Right kidney (tissue), 1 donor: ENCODE results near the gene ITGAX.

Experiments
- DNase-seq: peaks from one replicate; pipeline ENCODE4 v3.0.0-alpha.2; 2016

Gene ITGAX

DNA sequence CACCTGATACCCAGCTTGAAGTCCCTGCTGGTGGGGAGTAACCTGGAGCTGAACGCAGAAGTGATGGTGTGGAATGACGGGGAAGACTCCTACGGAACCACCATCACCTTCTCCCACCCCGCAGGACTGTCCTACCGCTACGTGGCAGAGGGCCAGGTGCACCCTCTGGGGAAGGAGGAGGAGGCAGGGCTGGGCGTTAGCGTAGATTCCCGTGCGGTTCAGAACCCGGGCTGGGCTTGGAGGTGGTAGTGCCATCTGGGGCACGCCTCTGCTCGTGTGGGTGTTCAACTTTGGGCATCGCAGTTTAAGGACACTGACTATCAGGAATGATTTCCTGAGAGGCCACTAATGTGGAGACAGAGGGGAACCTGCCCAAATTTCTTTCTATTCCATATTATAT lies 18.3 kb downstream of the ITGAX start:
- no peak for DNase-seq

DNA sequence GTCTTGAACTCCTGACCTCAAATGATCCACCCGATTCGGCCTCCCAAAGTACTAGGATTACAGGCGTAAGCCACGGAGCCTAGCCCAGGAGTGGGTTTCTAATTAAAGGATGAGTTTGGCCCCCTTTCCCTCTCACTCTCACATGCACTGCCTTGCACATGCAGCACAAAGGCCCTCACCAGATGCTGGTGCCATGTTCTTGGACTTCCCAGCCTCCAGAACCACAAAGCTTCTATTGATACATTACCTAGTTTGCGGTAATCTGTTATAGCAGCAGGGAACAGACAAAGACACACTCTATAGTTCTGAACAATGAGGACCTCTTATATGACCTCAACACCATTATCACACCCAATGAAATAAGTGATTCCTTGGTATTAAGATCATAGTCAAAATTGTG lies 20.3 kb downstream of the ITGAX start:
- DNase-seq = no peak

DNA sequence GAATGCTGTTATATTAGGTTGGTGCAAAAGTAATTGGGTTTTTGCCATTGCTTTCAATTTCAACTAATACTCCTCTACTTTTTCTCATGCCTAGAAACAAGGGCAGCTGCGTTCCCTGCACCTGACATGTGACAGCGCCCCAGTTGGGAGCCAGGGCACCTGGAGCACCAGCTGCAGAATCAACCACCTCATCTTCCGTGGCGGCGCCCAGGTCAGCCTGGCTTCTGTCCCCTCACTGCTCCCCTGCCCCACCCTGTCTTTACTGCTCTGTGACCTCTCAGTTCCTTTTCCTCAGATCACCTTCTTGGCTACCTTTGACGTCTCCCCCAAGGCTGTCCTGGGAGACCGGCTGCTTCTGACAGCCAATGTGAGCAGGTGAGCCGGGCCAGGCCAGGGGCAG lies 21.7 kb downstream of the ITGAX start:
- DNase-seq = no peak

DNA sequence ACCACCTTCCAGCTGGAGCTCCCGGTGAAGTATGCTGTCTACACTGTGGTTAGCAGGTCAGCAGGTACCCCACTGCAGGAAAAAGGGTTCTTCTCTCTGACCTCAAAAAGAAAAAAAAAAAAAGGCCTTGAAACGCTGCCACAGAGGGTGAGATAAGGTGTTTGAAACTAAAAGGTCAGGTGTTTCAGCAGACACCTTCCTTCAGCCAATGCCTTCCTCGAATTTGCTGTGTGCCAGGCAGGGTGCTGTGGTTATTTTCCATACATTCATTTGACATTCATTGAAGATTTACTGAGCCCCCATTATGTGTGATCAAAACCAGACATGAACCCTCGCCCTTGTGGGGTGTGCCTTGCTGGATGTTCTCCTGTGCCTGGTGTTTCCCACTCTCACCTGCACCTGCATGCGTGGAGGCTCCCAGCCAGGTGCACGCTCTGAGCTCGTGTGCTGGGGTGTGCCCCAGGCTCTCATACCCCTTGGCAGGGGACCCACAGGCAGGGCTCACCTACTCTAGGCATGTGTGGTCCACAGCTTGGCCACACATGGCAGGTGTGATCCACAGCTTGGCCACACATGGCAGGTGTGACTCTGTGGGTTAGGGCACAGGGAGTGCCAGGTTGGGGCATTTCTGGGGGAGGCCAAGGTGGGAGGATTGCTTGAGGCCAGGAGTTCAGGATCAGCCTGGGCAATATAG lies 22.4 kb downstream of the ITGAX start:
- no peak for DNase-seq

DNA sequence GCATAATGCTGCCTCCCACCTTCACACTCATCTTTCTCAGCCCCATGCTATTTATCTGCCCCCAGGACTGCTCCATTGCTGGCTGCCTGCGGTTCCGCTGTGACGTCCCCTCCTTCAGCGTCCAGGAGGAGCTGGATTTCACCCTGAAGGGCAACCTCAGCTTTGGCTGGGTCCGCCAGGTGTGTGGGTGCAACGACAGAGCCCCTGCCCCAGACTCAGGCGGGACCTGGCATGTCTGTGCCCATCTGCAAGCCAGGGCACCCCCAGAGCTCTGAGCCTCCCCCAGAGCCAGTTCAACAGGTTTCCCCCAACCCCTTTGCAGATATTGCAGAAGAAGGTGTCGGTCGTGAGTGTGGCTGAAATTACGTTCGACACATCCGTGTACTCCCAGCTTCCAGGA lies 25.2 kb downstream of the ITGAX start:
- DNase-seq = no peak

DNA sequence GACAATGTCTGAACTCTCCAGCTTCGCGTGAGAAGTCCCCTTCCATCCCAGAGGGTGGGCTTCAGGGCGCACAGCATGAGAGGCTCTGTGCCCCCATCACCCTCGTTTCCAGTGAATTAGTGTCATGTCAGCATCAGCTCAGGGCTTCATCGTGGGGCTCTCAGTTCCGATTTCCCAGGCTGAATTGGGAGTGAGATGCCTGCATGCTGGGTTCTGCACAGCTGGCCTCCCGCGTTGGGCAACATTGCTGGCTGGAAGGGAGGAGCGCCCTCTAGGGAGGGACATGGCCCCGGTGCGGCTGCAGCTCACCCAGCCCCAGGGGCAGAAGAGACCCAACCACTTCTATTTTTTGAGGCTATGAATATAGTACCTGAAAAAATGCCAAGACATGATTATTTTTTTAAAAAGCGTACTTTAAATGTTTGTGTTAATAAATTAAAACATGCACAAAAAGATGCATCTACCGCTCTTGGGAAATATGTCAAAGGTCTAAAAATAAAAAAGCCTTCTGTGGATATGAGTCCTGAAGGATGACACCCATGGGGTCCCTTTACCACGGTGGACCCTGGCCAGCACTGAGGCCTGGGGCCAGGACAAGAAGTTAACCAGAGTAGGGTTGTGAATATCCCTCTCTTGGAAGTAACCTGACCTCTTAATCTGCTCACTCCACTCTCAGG lies 27.6 kb downstream of the ITGAX start:
- DNase-seq = no peak

DNA sequence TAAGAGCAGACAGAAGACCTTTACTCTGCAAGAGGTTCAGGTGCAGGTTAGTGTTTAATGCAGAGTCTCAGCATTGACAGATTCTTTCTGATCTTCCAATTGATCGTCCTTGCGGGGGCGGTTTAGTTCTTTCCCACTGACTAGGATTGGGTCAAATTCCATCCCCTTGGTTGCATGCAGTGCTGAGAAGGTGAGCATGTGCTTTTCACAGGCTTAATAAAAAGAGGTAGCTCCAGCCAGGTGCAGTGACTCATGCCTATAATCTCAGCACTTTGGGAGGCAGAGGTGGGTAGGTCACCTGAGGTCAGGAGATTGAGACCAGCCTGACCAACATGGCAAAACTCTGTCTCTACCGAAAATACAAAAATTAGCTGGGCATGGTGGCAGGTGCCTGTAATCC lies 30.7 kb downstream of the ITGAX start:
- no peak for DNase-seq

DNA sequence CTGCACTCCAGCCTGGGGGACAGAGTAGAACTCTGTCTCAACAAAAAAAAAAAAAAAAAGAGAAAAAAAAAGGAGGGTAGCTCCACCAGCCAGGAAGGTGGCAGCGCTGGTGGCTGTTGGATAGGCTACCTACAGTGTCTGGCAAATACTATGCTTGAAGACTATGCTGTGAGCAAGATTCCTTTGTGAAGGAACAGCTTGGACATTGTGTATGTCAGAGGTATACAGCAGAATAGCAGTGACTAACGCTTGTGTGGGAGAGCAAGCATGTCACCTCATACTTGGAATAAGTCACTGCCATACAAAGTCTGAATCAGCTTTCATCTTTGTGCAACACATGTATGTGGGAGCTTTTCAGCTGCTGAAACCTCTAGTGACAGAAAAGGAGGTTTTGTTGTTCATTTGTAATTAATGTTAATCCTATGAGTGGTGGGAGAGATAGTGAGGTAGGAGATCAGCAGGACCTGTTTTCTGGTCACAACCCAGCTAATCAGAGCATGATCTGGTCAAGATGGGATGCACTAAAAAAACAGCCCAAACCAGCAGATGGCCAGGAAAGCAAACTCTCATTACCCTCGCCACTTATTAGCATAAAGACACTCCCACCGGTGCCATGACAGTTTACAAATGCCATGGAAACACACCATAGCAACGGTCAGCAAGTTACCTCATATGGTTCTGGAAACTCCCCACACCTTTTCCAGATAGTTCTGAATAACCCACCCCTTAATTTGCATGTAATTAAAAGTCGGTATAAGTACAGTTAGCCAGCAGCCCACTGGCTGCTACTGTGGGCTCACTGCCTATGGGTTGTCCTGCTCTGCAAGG lies 31.4 kb downstream of the ITGAX start:
- DNase-seq = no peak

DNA sequence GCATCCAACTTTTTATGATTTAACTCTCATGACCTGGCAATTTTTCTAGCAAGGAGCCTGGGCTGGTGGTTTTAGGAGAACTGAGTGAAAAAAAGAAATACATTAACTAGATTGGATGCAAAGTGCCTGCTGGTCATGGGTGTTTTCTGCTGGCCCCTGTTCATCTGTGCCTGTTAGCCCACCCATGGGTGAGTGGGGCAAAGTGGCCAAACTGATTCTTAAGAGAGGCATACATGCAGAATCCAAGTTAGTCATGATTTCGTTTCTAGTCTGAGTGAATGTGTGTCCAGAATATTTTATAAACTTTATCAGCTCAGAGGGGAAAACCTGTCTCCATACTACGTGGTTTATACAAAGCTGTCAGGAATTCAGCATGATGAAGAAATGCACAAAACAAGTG lies 33.6 kb downstream of the ITGAX start:
- DNase-seq = no peak

DNA sequence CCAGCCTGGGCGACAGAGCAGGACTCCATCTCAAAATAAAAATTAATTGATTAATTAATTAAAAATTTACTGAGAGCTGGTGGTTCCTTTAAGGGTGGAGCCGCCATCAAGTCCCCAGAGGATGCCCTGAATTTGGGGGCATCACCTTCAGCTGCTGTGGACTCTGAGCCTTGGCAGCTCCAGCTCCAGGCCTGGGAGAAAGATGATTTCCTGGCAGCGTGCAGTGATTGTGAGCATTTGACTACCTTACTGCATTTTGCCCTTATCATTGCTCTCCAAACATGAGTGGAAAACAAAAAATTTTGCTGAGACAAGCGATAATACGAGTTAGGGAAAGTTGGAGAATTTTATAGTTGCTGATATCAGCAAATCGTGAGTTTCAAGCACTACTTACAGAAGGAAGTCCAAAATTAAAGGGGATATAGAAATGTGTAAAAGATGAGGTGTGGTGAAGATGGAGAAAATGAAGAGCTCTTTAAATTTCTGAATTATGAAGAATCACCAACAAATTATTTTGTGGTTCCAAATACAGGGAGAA lies 35.6 kb downstream of the ITGAX start:
- no peak for DNase-seq

DNA sequence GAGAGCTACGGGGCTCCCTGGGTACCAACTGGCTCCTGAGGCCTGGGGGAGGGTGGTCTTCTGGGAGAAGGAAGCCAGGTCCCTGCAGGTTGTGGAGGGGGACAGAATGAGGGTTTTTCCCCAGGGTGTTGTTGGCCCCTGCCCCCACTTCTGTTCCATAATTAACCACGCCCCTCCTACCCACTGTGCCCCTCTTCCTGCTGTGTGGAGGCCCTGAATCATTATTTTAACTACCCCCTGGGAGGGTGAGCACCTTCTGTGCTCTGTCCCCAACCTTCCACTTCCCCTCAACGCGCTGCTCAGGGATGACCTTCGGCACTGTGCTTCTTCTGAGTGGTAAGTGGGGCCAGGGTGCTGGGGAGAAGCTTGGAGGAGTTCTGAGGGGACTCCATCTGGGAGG lies 38.1 kb downstream of the ITGAX start, which contains the start of gene ITGAD:
Gene ITGAD (plus strand): TSS at position 280 of the 400 bp plus-strand sequence. CDS start 26 bp downstream, at position 306.
- no peak for DNase-seq

DNA sequence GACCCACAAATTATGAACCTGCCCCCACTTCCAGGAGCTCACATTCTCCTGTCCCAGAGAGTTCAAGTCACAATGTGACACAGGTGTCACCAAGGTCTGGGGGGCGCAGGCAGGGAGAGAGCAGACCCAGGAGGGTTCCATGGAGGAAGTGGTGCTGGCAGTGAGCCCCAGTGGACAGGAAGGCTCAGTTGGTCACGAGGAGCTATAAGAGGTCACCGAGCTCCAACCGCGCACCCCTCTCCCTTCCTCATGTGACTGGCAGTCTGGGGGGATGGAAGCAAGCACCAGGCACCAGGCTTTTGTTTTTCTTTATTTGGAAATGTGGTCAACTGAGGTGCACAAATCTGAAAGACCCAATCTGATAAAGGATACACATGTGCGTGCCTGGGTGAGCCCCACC lies 40.7 kb downstream of the ITGAX start:
- DNase-seq = no peak

DNA sequence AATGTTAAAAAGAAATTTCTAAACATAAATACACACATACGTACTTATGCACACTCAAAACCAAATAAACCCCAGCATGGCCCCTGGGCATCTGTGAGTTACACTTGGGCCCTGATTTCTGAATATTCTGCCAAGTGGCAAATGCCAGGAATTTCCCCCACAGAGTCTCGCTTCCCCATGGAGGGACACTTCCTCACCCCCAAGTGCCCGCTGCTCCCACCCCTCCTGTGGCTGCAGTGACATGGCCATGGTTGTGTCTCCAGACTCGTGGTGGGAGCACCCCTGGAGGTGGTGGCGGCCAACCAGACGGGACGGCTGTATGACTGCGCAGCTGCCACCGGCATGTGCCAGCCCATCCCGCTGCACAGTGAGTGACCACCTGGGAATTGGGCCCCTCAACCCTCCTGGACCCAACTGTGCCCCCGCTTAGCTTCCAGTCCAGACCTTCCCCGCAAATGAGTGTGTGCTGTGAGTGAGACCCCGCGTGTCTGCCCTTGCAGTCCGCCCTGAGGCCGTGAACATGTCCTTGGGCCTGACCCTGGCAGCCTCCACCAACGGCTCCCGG lies 42.2 kb downstream of the ITGAX start:
- no peak for DNase-seq

DNA sequence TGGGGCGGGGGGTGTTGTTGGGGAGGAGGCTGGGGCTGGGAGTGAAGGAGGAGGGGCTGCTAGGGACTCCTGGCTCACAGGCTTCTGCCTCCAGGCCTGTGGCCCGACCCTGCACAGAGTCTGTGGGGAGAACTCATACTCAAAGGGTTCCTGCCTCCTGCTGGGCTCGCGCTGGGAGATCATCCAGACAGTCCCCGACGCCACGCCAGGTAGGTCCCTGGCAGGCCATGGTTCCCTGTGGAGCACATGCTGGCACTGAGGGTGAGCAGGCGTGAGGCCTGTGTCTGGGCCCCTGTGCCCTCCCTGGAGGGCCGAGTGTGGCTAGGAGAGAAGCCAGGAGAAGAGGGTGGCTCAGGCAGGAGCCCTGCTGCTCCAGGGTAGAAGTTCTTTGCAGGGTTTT lies 42.7 kb downstream of the ITGAX start:
- no peak for DNase-seq

DNA sequence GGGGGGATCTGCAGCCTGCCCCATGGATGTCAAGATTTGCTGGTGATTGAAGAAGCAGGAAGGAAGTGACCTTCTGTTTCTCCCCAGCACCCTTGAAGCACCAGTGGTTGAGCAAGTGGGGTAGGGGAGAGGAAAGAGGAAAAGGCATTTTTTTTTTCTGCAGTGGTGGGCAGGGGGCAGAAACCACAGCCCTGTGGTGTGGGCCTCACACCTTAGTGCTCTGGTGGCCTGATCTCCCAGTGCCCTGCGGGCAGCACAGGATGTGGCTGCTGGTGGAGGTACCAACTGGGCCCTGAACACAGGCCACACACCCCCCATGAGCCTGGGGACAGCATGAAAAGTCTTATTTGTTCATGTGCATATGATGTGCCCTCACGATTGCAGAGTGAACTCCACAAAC lies 45.2 kb downstream of the ITGAX start:
- no peak for DNase-seq

DNA sequence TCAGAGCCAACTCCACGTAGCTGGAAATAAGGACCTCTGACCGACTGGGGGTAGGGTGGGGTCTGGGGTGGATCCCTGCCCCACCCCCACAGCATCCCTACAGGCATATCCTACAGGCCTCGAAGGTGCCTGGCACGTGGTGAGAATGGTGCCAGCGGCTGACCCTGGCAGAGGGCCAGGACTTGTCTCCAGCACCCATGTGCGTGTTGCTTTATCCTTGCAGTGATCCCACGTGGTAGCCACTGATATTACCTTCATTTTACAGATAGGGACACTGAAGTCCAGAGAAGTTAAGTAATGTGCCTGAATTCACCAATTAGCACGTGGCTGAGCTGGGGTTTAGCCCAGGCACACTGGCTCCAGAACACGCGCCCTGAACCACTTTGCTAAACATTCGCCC lies 46.5 kb downstream of the ITGAX start:
- no peak for DNase-seq

DNA sequence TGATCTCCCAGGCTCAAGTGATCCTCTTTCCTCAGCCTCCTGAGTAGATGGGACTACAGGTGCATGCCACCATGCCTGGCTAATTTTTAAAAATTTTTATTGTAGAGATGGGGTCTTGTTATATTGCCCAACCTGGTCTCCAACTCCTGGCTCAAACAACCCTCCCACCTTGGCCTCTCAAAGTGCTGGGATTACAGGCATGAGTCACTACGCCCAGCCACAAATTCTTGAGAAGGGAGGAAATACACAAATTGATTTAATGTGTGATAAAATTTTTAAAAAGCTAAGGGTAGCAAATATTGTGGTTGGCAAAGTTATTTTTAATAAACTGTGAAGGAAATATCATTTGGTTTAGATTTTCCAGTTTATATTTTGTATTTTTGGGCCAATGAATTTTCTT lies 47.7 kb downstream of the ITGAX start:
- no peak for DNase-seq

DNA sequence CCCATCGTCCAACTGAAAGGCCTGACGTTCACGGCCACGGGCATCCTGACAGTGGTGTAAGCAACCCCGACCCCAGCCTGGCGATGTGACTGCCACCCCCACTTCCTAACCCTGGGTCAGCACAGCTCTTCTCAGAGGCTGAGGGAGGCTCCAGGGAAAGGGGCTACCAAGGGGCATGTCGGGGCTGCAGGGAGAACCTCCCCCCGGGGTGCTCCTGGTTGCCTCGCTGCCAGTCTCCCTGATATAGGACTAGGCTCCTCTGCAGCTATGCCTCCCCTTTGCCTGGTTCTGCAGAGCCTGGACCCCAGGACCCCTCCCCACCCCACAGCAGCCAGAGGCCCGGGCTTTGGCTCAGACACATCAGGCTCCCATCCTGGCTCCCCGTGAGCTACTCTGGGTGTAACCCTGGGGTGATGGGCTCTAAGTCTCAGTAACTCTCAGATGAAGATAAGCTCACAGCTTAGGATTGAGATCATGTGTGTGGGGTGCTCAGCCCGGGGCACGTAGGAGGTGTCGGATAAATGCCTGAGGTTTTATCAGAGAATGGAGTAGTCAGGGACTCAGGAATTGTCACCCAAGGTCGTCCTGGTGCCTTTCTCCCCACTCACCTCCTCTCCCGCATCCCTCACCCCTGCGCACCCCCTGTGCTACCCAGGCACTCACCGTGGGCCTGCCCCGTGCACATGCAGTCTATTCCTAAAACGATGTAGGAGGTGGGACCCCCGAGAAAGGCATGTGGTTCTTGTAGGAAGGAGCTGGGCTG lies 48.8 kb downstream of the ITGAX start:
- DNase-seq = no peak

DNA sequence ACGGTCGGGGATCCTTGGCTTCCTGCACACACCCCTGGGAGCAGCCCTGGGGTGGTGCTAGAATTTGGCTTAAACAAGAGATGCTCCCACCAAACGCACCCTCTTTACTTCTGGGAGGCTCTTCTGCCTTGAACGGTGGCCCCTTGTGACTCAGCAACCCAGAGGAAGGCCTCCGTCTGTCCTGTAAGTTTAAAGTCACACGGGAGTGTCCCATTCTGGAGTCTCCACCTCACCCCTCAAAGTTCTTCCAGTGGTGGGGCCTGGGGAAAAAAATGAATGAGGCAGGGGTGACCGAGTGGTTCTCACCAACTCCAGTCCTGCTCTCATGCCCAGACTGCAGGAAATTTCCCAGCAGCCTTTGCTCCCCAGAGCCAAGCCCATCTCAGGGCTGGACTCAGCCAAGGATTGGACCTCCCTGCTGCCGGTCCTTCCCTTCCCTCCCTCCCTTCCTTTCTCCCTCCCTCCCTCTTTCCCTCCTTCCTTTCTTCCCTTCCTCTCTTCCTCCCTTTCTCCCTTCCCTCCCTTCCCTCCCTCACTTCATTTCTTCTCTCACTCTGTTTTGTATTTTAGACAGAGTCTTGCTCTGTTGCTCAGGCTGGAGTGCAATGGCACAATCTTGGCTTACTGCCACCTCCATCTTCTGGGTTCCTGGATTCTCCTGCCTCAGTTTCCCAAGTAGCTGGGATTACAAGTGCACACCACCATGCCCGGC lies 49.5 kb downstream of the ITGAX start:
- DNase-seq = no peak

DNA sequence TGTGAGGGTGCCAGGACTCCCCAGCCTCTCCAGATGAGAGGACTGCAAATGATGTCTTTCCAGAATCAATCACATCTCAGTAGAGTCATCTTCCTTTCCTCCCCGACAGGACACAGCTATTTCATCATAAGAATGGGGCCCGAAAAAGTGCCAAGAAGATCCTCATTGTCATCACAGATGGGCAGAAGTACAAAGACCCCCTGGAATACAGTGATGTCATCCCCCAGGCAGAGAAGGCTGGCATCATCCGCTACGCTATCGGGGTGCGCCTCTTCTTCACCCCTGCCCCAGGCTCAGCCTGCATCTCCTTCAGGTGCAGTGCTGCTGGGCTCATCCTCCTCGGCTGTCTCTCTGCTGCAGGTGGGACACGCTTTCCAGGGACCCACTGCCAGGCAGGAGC lies 52.4 kb downstream of the ITGAX start:
- DNase-seq = no peak

DNA sequence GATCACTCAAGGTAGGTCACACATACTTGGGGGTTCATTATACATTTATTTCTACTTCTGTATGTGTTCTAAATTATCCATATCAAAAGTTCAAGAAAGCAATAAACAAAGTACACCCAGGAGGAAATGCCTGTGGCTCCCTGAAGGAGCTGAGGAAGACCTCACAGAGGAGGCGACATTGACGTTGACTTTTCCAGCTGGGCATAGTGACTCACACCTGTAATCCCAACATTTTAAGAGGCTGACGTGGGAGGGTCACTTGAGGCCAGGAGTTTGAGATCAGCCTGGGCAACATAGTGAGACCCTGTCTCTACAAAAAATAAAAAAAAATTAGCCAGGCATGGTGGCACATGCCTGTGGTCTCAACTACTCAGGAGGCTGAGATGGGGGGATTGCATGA lies 54.5 kb downstream of the ITGAX start:
- no peak for DNase-seq
